NCI-H128 (cell line): ENCODE data around the gene DNAJC15.

Source experiments
- DNase-seq: peaks from one replicate; lab custom pipeline; 2025; ENCODE audit not compliant: unreplicated experiment; lab: John Stamatoyannopoulos, UW

The DNAJC15 gene

DNA sequence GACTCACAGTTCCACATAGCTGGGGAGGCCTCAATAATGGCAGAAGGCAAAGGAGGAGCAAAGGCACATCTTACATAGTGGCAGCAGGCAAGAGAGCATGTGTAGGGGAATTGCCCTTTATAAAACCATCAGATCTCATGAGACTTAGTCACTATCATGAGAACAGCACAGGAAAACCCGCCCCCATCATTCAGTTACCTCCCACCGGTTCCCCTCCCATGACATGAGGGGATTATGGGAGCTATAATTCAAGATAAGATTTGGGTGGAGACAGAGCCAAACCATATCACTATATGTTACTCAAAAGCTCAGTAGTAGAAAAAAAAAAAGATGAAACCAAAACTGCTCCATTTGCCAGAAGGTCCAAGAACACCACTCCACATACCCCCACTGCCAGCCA lies 58.5 kb downstream of the DNAJC15 start:
- DNase-seq, result no peak

GRCh38 chr13:43083750-43084149 lies 60.4 kb downstream of the DNAJC15 start:
- no peak for DNase-seq

GRCh38 chr13:43085545-43085944 lies 62.2 kb downstream of the DNAJC15 start:
- no peak for DNase-seq

GRCh38 chr13:43086181-43086580 lies 62.8 kb downstream of the DNAJC15 start:
- DNase-seq, result no peak

- no peak for DNase-seq
These were observed 64.7 kb downstream of the DNAJC15 start for GRCh38 chr13:43088093-43088511.

DNA sequence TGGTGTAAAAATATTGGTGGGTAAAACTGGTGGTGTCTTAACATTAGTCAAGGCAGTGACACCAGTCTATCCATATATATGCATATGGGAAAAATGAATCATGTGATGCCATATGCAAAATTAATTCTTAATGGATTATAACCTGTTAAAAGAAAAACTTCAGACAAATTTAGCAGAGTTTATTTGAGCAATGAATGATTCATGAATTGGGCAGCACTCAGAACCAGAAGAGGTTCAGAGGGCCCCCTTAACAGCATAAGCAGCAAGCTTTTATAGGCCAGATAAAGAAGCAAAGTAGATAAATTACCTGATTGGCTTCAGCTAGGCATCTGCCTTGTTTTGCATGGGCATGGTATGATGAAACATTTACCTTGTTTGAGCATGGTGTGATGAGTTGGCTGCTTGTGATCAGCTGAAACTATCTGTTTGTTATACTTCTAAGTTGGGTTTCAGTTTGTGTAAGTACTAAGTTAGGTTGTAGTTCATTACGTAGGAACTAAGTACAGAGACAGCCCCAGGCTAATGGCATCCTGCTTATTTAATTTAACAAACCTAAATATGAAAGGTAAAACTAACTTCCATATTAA lies 66.6 kb downstream of the DNAJC15 start:
- DNase-seq, result no peak

GRCh38 chr13:43094901-43095300 lies 71.5 kb downstream of the DNAJC15 start:
- no peak for DNase-seq

DNA sequence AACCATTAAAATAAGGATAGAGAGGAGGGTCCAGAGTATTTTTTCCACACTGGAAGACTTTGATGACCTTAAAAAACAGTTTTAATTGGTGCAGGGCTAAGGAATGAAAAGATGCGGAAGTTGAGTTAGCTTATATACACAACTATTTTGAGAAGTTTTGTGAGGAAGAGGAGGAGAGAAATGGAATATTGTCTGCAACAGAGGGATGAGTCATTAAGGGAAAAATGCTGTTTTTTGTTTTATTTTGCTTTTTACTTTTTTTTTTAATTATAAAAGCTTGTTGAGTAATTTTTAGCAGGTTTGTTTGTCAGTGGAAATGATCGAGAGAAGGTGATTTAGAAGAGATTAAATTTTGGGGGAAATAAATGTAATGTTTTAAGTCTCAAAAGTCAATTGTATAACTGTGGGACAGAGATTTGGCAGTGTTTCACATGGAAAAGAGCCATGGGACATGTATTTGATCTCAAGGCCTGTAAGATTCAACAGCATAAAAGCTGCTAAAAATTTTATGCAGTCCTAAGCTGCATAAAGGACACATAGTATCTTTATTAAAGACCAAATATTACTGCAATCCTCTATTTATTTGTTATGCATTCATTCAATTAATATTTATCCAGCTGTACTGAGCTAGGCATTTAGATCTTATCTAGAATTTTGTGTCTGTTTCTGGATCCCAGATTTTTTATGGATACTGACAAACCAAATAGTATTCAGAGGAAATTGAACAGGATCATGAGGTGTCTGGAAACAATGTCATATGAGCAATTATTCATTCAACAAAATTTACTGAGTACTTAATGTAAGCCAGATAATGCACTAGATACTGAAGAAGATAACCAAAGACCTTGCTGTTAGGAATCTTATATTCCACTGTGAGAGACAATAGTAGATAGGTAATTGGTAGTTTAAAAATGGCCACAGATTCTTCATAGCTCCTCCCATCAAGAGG lies 72.7 kb downstream of the DNAJC15 start:
- DNase-seq, result no peak

DNA sequence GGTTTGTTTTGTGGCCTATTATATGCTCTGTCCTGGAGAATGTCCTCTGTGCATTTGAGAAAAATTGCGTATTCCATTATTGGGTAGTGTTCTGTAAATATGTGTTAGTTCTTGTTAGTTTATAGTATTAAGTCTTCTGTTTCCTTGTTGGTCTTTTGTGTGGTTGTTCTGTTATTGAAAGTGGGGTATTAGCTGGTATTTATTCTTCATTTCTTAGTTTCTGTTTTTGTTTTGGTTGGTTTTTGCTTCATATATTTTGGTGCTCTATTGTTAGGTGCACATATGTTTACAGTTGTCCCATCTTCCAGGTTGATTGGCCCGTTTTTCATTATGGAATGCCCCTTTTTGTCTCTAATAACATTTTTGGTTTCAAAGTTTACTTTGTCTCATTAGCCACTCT lies 77.3 kb downstream of the DNAJC15 start:
- no peak for DNase-seq

- no peak for DNase-seq
These were observed 78.9 kb downstream of the DNAJC15 start for GRCh38 chr13:43102304-43102703.

GRCh38 chr13:43107780-43108179 lies 84.4 kb downstream of the DNAJC15 start:
- no peak for DNase-seq

- no peak for DNase-seq
These were observed 86.7 kb downstream of the DNAJC15 start for GRCh38 chr13:43110036-43110435.

- no peak for DNase-seq
These were observed 87.3 kb downstream of the DNAJC15 start for GRCh38 chr13:43110658-43111057.

GRCh38 chr13:43111559-43112400 lies 88.4 kb downstream of the DNAJC15 start:
- no peak for DNase-seq

GRCh38 chr13:43113603-43114002 lies 90.2 kb downstream of the DNAJC15 start:
- no peak for DNase-seq

GRCh38 chr13:43114504-43114903 lies 91.1 kb downstream of the DNAJC15 start:
- no peak for DNase-seq

DNA sequence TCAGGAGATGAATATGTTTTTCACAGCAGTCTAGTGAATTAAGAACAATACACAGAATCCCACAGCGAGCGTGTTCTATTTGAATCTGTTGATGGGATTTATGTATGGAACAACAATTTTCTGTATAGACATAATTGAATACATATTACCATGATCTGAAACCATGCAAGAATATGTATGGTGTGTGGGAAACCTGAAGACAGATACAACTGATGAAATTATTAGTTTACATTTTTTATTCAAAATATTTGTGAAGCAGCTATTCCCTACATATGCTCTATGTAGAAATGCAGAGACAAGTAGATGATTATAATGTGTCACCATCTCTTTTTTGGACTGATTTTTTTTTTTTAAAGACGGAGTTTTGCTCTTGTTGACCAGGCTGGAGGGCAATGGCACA lies 91.8 kb downstream of the DNAJC15 start:
- no peak for DNase-seq

GRCh38 chr13:43116242-43116641 lies 92.9 kb downstream of the DNAJC15 start:
- DNase-seq, result no peak

DNA sequence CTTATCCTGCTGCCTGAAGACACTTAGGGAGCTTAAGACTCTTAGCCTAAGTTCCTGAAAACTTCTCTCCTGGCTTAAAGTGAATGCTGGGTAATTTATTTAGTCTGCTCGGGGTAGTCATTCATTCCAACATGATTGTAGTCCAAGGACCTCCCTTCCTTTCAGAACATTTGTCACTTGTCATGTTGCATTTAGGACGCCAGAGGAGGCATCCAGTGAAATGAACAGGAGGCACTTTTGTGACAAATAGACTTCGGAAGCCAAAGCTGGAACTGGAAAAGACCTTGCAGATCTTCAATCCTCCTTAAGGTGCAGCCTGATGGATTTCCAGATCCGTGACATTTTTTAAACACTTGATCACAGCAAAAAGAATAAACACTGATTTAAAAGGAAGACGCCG lies 95.1 kb downstream of the DNAJC15 start:
- no peak for DNase-seq

GRCh38 chr13:43119206-43119605 lies 95.8 kb downstream of the DNAJC15 start:
- no peak for DNase-seq

GRCh38 chr13:43122791-43123190 lies 99.4 kb downstream of the DNAJC15 start:
- DNase-seq, result no peak

DNA sequence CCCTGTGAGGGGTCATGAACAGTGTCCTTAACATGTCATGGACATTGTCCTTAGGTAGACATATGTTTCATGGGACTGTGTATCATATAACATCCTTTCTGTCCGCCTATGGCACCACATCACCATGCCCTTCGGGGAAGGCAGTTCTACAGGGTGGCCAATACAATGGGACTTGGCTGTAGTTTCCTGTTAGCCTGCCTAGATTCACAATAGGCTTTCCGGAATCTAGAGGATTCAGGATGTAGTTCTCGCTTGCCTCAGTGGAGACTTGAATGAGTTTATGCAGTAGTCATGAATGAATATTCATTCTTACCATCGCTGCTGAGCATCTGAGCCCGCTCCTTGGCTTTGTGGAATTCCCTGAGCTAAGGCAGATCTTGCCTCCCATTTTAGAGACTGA lies 100.5 kb downstream of the DNAJC15 start:
- DNase-seq, result no peak
